ENCODE results near the gene RGS11.

DNA sequence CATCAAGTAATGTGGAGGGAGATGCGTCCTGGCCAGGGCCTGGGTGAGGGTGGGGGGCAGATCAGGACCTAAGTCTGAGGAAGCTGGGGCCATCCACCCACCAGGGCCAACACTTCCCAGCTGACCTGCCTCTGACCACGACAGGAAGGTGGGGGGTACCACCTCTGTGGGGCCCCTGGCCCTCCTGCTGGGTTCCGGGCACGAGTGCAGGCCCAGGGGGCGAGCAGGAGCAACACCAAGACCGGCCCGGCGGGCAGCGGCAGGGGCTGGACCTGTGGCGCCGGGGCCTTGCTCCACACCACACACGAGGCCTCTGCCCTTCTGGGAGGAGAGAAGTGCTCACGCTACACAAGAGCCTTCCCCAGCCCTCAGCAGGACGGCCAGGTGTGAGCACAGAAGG, 20.5 kb upstream of the RGS11 start:
- TF ChIP-seq, protein P1, sequence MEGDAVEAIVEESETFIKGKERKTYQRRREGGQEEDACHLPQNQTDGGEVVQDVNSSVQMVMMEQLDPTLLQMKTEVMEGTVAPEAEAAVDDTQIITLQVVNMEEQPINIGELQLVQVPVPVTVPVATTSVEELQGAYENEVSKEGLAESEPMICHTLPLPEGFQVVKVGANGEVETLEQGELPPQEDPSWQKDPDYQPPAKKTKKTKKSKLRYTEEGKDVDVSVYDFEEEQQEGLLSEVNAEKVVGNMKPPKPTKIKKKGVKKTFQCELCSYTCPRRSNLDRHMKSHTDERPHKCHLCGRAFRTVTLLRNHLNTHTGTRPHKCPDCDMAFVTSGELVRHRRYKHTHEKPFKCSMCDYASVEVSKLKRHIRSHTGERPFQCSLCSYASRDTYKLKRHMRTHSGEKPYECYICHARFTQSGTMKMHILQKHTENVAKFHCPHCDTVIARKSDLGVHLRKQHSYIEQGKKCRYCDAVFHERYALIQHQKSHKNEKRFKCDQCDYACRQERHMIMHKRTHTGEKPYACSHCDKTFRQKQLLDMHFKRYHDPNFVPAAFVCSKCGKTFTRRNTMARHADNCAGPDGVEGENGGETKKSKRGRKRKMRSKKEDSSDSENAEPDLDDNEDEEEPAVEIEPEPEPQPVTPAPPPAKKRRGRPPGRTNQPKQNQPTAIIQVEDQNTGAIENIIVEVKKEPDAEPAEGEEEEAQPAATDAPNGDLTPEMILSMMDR (IDR thresholded peaks at IDR 0.05) = no peak
- TF ChIP-seq POLR2A (IDR thresholded peaks at IDR 0.05) = no peak

Data from heart left ventricle (tissue), 13 donors.